ENCODE results near the gene DGKI.
A peak's percentile ranks its signal among the peaks of the same experiment; 100 is the strongest.

- TF ChIP-seq EZH2 (IDR thresholded peaks at IDR 0.05): no peak
- TF ChIP-seq, protein P1, sequence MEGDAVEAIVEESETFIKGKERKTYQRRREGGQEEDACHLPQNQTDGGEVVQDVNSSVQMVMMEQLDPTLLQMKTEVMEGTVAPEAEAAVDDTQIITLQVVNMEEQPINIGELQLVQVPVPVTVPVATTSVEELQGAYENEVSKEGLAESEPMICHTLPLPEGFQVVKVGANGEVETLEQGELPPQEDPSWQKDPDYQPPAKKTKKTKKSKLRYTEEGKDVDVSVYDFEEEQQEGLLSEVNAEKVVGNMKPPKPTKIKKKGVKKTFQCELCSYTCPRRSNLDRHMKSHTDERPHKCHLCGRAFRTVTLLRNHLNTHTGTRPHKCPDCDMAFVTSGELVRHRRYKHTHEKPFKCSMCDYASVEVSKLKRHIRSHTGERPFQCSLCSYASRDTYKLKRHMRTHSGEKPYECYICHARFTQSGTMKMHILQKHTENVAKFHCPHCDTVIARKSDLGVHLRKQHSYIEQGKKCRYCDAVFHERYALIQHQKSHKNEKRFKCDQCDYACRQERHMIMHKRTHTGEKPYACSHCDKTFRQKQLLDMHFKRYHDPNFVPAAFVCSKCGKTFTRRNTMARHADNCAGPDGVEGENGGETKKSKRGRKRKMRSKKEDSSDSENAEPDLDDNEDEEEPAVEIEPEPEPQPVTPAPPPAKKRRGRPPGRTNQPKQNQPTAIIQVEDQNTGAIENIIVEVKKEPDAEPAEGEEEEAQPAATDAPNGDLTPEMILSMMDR (IDR thresholded peaks at IDR 0.05): peak; percentile 89
- TF ChIP-seq EZH2phosphoT487 (IDR thresholded peaks at IDR 0.05): no peak
These were observed 254.4 kb downstream of the DGKI start for GRCh38 chr7:137592232-137592896.

Measured in neural progenitor cell (in vitro differentiated cells).